ENCODE measurements around the gene MGAT5B. TPM values are rescaled to one million over a fixed set of nuclear protein-coding genes. Genes with fewer than 3 reads are reported as not detected.

MGAT5B gene
- total RNA-seq, 1 experiment from 2014 or later, result 14.3 TPM

- Histone ChIP-seq H3K9me3 (ENCODE audit: insufficient read depth, low read depth) (no peaks in the 10 kb centered on the region), H3K4me2 (no peak overlapping the region), H3K4me3 (no peak overlapping the region), H3K27me3 (ENCODE audit: insufficient read depth, low read depth) (no peaks in the 10 kb centered on the region), H2AFZ (no peak overlapping the region), H3K36me3 (ENCODE audit: low read depth) (no peaks in the 10 kb centered on the region), H3F3A (ENCODE audit: insufficient read depth, low read depth) (no peaks in the 10 kb centered on the region), H3K9me2 (ENCODE audit: insufficient read depth) (no peaks in the 10 kb centered on the region), H4K20me1 (ENCODE audit: insufficient read depth) (no peaks in the 10 kb centered on the region), H3K4me1 (replicated peaks; ENCODE audit: insufficient read depth) (no peaks in the 10 kb centered on the region), H3K27ac (no peak overlapping the region), H3K79me2 (ENCODE audit: low read depth) (no peaks in the 10 kb centered on the region)
- intact Hi-C loops (cut with micrococcal nuclease; ENCODE audit: unreplicated experiment), result no loop called here
- BruUV-seq (replicated peaks), result no TSS peak
- ChIA-PET POLR2A (ENCODE audit: unreplicated experiment) (no interaction called here), CTCF (no interaction called here)
- DNase-seq, result no peak
- TF ChIP-seq CTCF (conservative IDR thresholded peaks at IDR 0.05) (no peak), EZH2 (IDR thresholded peaks at IDR 0.05; ENCODE audit: low read depth) (no peak)
Observed at GRCh38 chr17:76889323-76889722, 21.1 kb downstream of the MGAT5B start.

GRCh38 chr17:76892329-76892728 is 24.1 kb downstream of the MGAT5B start:
- Histone ChIP-seq H3K9me3 (ENCODE audit: insufficient read depth, low read depth) (no peaks in the 10 kb centered on the region), H3K36me3 (ENCODE audit: low read depth) (no peaks in the 10 kb centered on the region), H3K4me1 (replicated peaks; ENCODE audit: insufficient read depth) (no peaks in the 10 kb centered on the region), H4K20me1 (ENCODE audit: insufficient read depth) (no peaks in the 10 kb centered on the region), H3K27me3 (ENCODE audit: insufficient read depth, low read depth) (no peaks in the 10 kb centered on the region), H3K27ac (no peak overlapping the region), H3K4me3 (no peak overlapping the region), H3F3A (ENCODE audit: insufficient read depth, low read depth) (no peaks in the 10 kb centered on the region), H2AFZ (no peak overlapping the region), H3K9me2 (ENCODE audit: insufficient read depth) (no peaks in the 10 kb centered on the region), H3K4me2 (no peak overlapping the region), H3K79me2 (ENCODE audit: low read depth) (no peaks in the 10 kb centered on the region)
- POLR2A ChIA-PET (ENCODE audit: unreplicated experiment), result no interaction called here
- intact Hi-C loops (cut with micrococcal nuclease; ENCODE audit: unreplicated experiment), result no loop called here
- TF ChIP-seq EZH2 (IDR thresholded peaks at IDR 0.05; ENCODE audit: low read depth) (no peak), CTCF (conservative IDR thresholded peaks at IDR 0.05) (no peak)
- CTCF ChIA-PET, result no interaction called here
- no TSS peak for BruUV-seq (replicated peaks)
- no peak for DNase-seq

- TF ChIP-seq EZH2 (IDR thresholded peaks at IDR 0.05; ENCODE audit: low read depth), result no peak
- TF ChIP-seq CTCF (conservative IDR thresholded peaks at IDR 0.05), result no peak
- no peak overlapping the region for H3K4me2 ChIP-seq
- H3K9me2 ChIP-seq (ENCODE audit: insufficient read depth), result no peaks in the 10 kb centered on the region
- H3F3A ChIP-seq (ENCODE audit: insufficient read depth, low read depth), result no peaks in the 10 kb centered on the region
- no TSS peak for BruUV-seq (replicated peaks)
- no peaks in the 10 kb centered on the region for H3K36me3 ChIP-seq (ENCODE audit: low read depth)
- H3K4me1 ChIP-seq (replicated peaks; ENCODE audit: insufficient read depth), result no peaks in the 10 kb centered on the region
- H4K20me1 ChIP-seq (ENCODE audit: insufficient read depth), result no peaks in the 10 kb centered on the region
- ChIA-PET POLR2A (ENCODE audit: unreplicated experiment) (no interaction called here), CTCF (no interaction called here)
- H3K4me3 ChIP-seq, result no peak overlapping the region
- intact Hi-C loops (cut with micrococcal nuclease; ENCODE audit: unreplicated experiment), result no loop called here
- no peaks in the 10 kb centered on the region for H3K79me2 ChIP-seq (ENCODE audit: low read depth)
- no peak for DNase-seq
- H3K27ac ChIP-seq, result no peak overlapping the region
- H3K9me3 ChIP-seq (ENCODE audit: insufficient read depth, low read depth), result no peaks in the 10 kb centered on the region
- H2AFZ ChIP-seq, result no peak overlapping the region
- no peaks in the 10 kb centered on the region for H3K27me3 ChIP-seq (ENCODE audit: insufficient read depth, low read depth)
Observed at GRCh38 chr17:76893623-76894334, 25.6 kb downstream of the MGAT5B start.

Measured in PC-9 (cell line).